Neutrophil (primary cell): Measurements from ENCODE around the gene B3GAT2.

Experiments
- H3K27ac ChIP-seq: fragments of 200-600 bp; sonication (generic); 2 replicates; pipeline ENCODE4 v1.5.1; 2016; ENCODE audit warnings: mild to moderate bottlenecking, moderate library complexity
- H3K27me3 ChIP-seq: fragments of 200-600 bp; sonication (generic); 2 replicates; pipeline ENCODE4 v1.6.0; 2016; ENCODE audit warnings: mild to moderate bottlenecking
- H3K36me3 ChIP-seq: fragments of 200-600 bp; sonication (generic); 2 replicates; pipeline ENCODE4 v1.5.1; 2017
- H3K4me1 ChIP-seq, 2 experiments: fragments of 200-600 bp in 1 of 2; sonication (generic) in 1 of 2; 1 replicate in 1 of 2; 2 replicates in 1 of 2; pipeline versions ENCODE4 v1.5.1 to v1.6.1; 2013 to 2016; ENCODE audit warnings: low read depth in 1 of 2, low read length in 1 of 2, mild to moderate bottlenecking in 1 of 2, moderate library complexity in 1 of 2; ENCODE audit not compliant: control insufficient read depth in 1 of 2, insufficient read depth in 1 of 2
- H3K4me3 ChIP-seq, 2 experiments: fragments of 200-600 bp in 1 of 2; sonication (generic) in 1 of 2; 1 replicate in 1 of 2; 2 replicates in 1 of 2; pipeline ENCODE4 v1.5.1; 2013 to 2016; ENCODE audit warnings: low read depth in 1 of 2, low read length in 1 of 2, mild to moderate bottlenecking in 1 of 2, moderate library complexity in 1 of 2
- H3K9me3 ChIP-seq: fragments of 200-600 bp; sonication (generic); 2 replicates; pipeline ENCODE4 v1.5.1; 2016
- CTCF ChIP-seq: fragments of 200-600 bp; sonication (generic); IDR thresholded peaks from 2 replicates; pipeline ENCODE4 v1.5.1; 2016; ENCODE audit warnings: antibody characterized with exemption

The B3GAT2 gene

GRCh38 chr6:70863343-70863742 is 93.5 kb downstream of the B3GAT2 start:
- H3K36me3 ChIP-seq: peaks cover 34% of the 10 kb centered on the region
- TF ChIP-seq CTCF: no peak
- no peaks in the 10 kb centered on the region for H3K27me3 ChIP-seq
- no peak overlapping the region for H3K4me3 ChIP-seq
- H3K27ac ChIP-seq: no peak overlapping the region
- H3K9me3 ChIP-seq: no peaks in the 10 kb centered on the region
- H3K4me1 ChIP-seq: no peaks in the 10 kb centered on the region

GRCh38 chr6:70860920-70861319 is 95.9 kb downstream of the B3GAT2 start:
- Histone ChIP-seq H3K27me3 (no peaks in the 10 kb centered on the region), H3K36me3 (peaks cover 51% of the 10 kb centered on the region), H3K4me1 (no peaks in the 10 kb centered on the region), H3K4me3 (no peak overlapping the region), H3K27ac (no peak overlapping the region), H3K9me3 (no peaks in the 10 kb centered on the region)
- TF ChIP-seq CTCF: no peak

GRCh38 chr6:70860045-70860444 is 96.8 kb downstream of the B3GAT2 start:
- TF ChIP-seq CTCF: no peak

GRCh38 chr6:70857387-70858077 is 99.3 kb downstream of the B3GAT2 start:
- Histone ChIP-seq H3K4me3 (no peak overlapping the region), H3K9me3 (no peaks in the 10 kb centered on the region), H3K36me3 (peaks cover 65% of the 10 kb centered on the region), H3K4me1 (no peaks in the 10 kb centered on the region), H3K27ac (no peak overlapping the region), H3K27me3 (no peaks in the 10 kb centered on the region)
- no peak for TF ChIP-seq CTCF

More at GRCh38 chr6:70860045-70860444, 96.8 kb downstream of the B3GAT2 start:
- no peak overlapping the region for H3K4me3 ChIP-seq
- no peak overlapping the region for H3K27ac ChIP-seq
- H3K36me3 ChIP-seq: peaks cover 51% of the 10 kb centered on the region
- no peaks in the 10 kb centered on the region for H3K27me3 ChIP-seq
- no peaks in the 10 kb centered on the region for H3K4me1 ChIP-seq
- no peaks in the 10 kb centered on the region for H3K9me3 ChIP-seq

GRCh38 chr6:70852667-70853246 is 104.1 kb downstream of the B3GAT2 start:
- H3K9me3 ChIP-seq: no peaks in the 10 kb centered on the region
- no peak for TF ChIP-seq CTCF
- H3K36me3 ChIP-seq: peaks cover 26% of the 10 kb centered on the region
- no peak overlapping the region for H3K27ac ChIP-seq
- H3K4me3 ChIP-seq: no peak overlapping the region
- no peaks in the 10 kb centered on the region for H3K4me1 ChIP-seq
- H3K27me3 ChIP-seq: no peaks in the 10 kb centered on the region
